ENCODE data around the gene ASB6.

- TF ChIP-seq PKNOX1 (IDR thresholded peaks at IDR 0.05) (no peak), ZNF384 (IDR thresholded peaks at IDR 0.05) (no peak), FOXA1 (IDR thresholded peaks at IDR 0.05) (no peak), HDGF (IDR thresholded peaks at IDR 0.05; ENCODE audit: borderline replicate concordance) (no peak), FOXK2 (IDR thresholded peaks at IDR 0.05) (no peak), FOXM1 (IDR thresholded peaks at IDR 0.05; ENCODE audit: borderline replicate concordance) (no peak), CTBP1 (IDR thresholded peaks at IDR 0.05; ENCODE audit: borderline replicate concordance) (no peak), L3MBTL2 (conservative IDR thresholded peaks at IDR 0.05) (no peak), LEF1 (IDR thresholded peaks at IDR 0.05; ENCODE audit: borderline replicate concordance) (no peak), BHLHE40 (IDR thresholded peaks at IDR 0.05; ENCODE audit: borderline replicate concordance) (no peak), SUZ12 (IDR thresholded peaks at IDR 0.05) (no peak), ELF4 (IDR thresholded peaks at IDR 0.05) (no peak)
Observed at GRCh38 chr9:129678844-129679243, 36.9 kb upstream of the ASB6 start.
